ENCODE data around the gene CHRM5. TPM values are rescaled to one million over a fixed set of nuclear protein-coding genes. Genes with fewer than 3 reads are reported as not detected.

CHRM5 gene
- total RNA-seq, 1 experiment from 2014 or later, result not detected

- Mint-ChIP-seq H3K27me3 (ENCODE audit: insufficient read depth, unreplicated experiment) (no peaks in the 10 kb centered on the region), H3K4me1 (ENCODE audit: low read depth, unreplicated experiment) (no peaks in the 10 kb centered on the region), H3K9me3 (ENCODE audit: unreplicated experiment) (no peaks in the 10 kb centered on the region), H3K36me3 (ENCODE audit: insufficient read depth, unreplicated experiment) (peaks cover 10% of the 10 kb centered on the region), H3K27ac (ENCODE audit: unreplicated experiment) (peak overlapping the region; percentile 99), H3K4me3 (ENCODE audit: unreplicated experiment) (peak overlapping the region; percentile 100)
- peaks cover 5% of the 10 kb centered on the region; the same call in 1 of the 2 replicates for H3K4me1 ChIP-seq
- POLR2A ChIA-PET, result interaction anchor here (0.7 to 1.1 kb wide), 6 partner anchors 8 to 236 kb away, joined by 3 to 9 read pairs (median 4); partner anchors contain the start of genes KATNBL1 and SLC12A6
- no peaks in the 10 kb centered on the region for H3K27me3 ChIP-seq (replicated peaks; ENCODE audit: control insufficient read depth, insufficient read depth, low read length)
- H3K36me3 ChIP-seq (ENCODE audit: control insufficient read depth, insufficient read depth, low read length), result no peaks in the 10 kb centered on the region
- CTCF ChIA-PET, result interaction anchor here (1.0 kb wide), 1 partner anchor 7 kb away, joined by 3 read pairs; no protein-coding TSS in a partner anchor
- TF ChIP-seq CTCF (IDR thresholded peaks at IDR 0.05; ENCODE audit: insufficient read depth in 1 of 2, low read depth in 1 of 2, low read length in 1 of 2, severe bottlenecking in 1 of 2, unreplicated experiment in 1 of 2), result no peak
- no peaks in the 10 kb centered on the region for H3K9me3 ChIP-seq
- BruUV-seq (replicated peaks), result TSS peak; percentile 75
- peak overlapping the region; percentile 92 for H3K4me3 ChIP-seq (ENCODE audit: low read depth, low read length)
- intact Hi-C loops (cut with micrococcal nuclease; ENCODE audit: unreplicated experiment), result loop anchor here (5.0 kb wide), 1 partner anchor 265 kb away; the partner anchor contains the start of gene LPCAT4
- DNase-seq, result no peak
Observed at GRCh38 chr15:34102175-34102925, 134.1 kb downstream of the CHRM5 start.

- no peak overlapping the region for H3K4me3 Mint-ChIP-seq (ENCODE audit: unreplicated experiment)
- H3K9me3 ChIP-seq, result no peaks in the 10 kb centered on the region
- TF ChIP-seq CTCF (IDR thresholded peaks at IDR 0.05; ENCODE audit: insufficient read depth in 1 of 2, low read depth in 1 of 2, low read length in 1 of 2, severe bottlenecking in 1 of 2, unreplicated experiment in 1 of 2), result no peak
- no peak overlapping the region for H3K4me3 ChIP-seq (ENCODE audit: low read depth, low read length)
- H3K36me3 ChIP-seq (ENCODE audit: control insufficient read depth, insufficient read depth, low read length), result no peaks in the 10 kb centered on the region
- no peaks in the 10 kb centered on the region for H3K9me3 Mint-ChIP-seq (ENCODE audit: unreplicated experiment)
- peaks cover 9% of the 10 kb centered on the region for H3K36me3 Mint-ChIP-seq (ENCODE audit: insufficient read depth, unreplicated experiment)
- no peaks in the 10 kb centered on the region for H3K4me1 Mint-ChIP-seq (ENCODE audit: low read depth, unreplicated experiment)
- DNase-seq, result no peak
- intact Hi-C loops (cut with micrococcal nuclease; ENCODE audit: unreplicated experiment), result loop anchor here (1.0 kb wide), 1 partner anchor 102 kb away; no protein-coding TSS in a partner anchor
- no TSS peak for BruUV-seq (replicated peaks)
- no peak overlapping the region for H3K27ac Mint-ChIP-seq (ENCODE audit: unreplicated experiment)
- H3K27me3 ChIP-seq (replicated peaks; ENCODE audit: control insufficient read depth, insufficient read depth, low read length), result no peaks in the 10 kb centered on the region
- ChIA-PET POLR2A (no interaction called here), CTCF (no interaction called here)
- H3K27me3 Mint-ChIP-seq (ENCODE audit: insufficient read depth, unreplicated experiment), result no peaks in the 10 kb centered on the region
- H3K4me1 ChIP-seq, result no peaks in the 10 kb centered on the region
Observed at GRCh38 chr15:34106423-34106822, 138.1 kb downstream of the CHRM5 start.

GRCh38 chr15:34107315-34107714, 139.0 kb downstream of the CHRM5 start:
- no peak for TF ChIP-seq CTCF (IDR thresholded peaks at IDR 0.05; ENCODE audit: insufficient read depth in 1 of 2, low read depth in 1 of 2, low read length in 1 of 2, severe bottlenecking in 1 of 2, unreplicated experiment in 1 of 2)
- Histone ChIP-seq H3K36me3 (ENCODE audit: control insufficient read depth, insufficient read depth, low read length) (no peaks in the 10 kb centered on the region), H3K27me3 (replicated peaks; ENCODE audit: control insufficient read depth, insufficient read depth, low read length) (no peaks in the 10 kb centered on the region), H3K4me3 (ENCODE audit: low read depth, low read length) (no peak overlapping the region), H3K4me1 (no peaks in the 10 kb centered on the region), H3K9me3 (no peaks in the 10 kb centered on the region)
- H3K27me3 Mint-ChIP-seq (ENCODE audit: insufficient read depth, unreplicated experiment), result no peaks in the 10 kb centered on the region
- intact Hi-C loops (cut with micrococcal nuclease; ENCODE audit: unreplicated experiment), result no loop called here
- CTCF ChIA-PET, result no interaction called here
- no peak overlapping the region for H3K27ac Mint-ChIP-seq (ENCODE audit: unreplicated experiment)
- peaks cover under 1% of the 10 kb centered on the region for H3K36me3 Mint-ChIP-seq (ENCODE audit: insufficient read depth, unreplicated experiment)
- POLR2A ChIA-PET, result no interaction called here
- no peaks in the 10 kb centered on the region for H3K4me1 Mint-ChIP-seq (ENCODE audit: low read depth, unreplicated experiment)
- no peak for DNase-seq
- no TSS peak for BruUV-seq (replicated peaks)
- no peak overlapping the region for H3K4me3 Mint-ChIP-seq (ENCODE audit: unreplicated experiment)
- no peaks in the 10 kb centered on the region for H3K9me3 Mint-ChIP-seq (ENCODE audit: unreplicated experiment)
